ENCODE data around the gene ZBTB17.

GRCh38 chr1:15950763-15951295 is 25.1 kb downstream of the ZBTB17 start:
- TF ChIP-seq CTCF (conservative IDR thresholded peaks at IDR 0.05) (no peak), ZFX (IDR thresholded peaks at IDR 0.05) (no peak)

Data from C4-2B (cell line).